Measurements from ENCODE around the gene GAA.

GAA gene

GRCh38 chr17:80104321-80104955 lies 3.1 kb downstream of the GAA start:
- DNase-seq (ENCODE audit: low spot score): no peak

GRCh38 chr17:80104956-80105375 lies 3.6 kb downstream of the GAA start:
- no peak for DNase-seq (ENCODE audit: low spot score)

GRCh38 chr17:80105762-80106161 lies 4.4 kb downstream of the GAA start:
- no peak for DNase-seq (ENCODE audit: low spot score)

GRCh38 chr17:80106176-80106575 lies 4.8 kb downstream of the GAA start:
- DNase-seq (ENCODE audit: low spot score): no peak

- no peak for DNase-seq (ENCODE audit: low spot score)
Observed at GRCh38 chr17:80106751-80107150, 5.4 kb downstream of the GAA start.

- no peak for DNase-seq (ENCODE audit: low spot score)
Observed at GRCh38 chr17:80107231-80108021, 6.0 kb downstream of the GAA start.

- no peak for DNase-seq (ENCODE audit: low spot score)
Observed at GRCh38 chr17:80108036-80108971, 6.9 kb downstream of the GAA start.

- no peak for DNase-seq (ENCODE audit: low spot score)
Observed at GRCh38 chr17:80109066-80109660, 7.8 kb downstream of the GAA start.

GRCh38 chr17:80109713-80110446 lies 8.5 kb downstream of the GAA start:
- DNase-seq (ENCODE audit: low spot score): no peak

GRCh38 chr17:80110447-80110812 lies 9.0 kb downstream of the GAA start:
- no peak for DNase-seq (ENCODE audit: low spot score)

GRCh38 chr17:80110927-80111701 lies 9.7 kb downstream of the GAA start:
- no peak for DNase-seq (ENCODE audit: low spot score)

GRCh38 chr17:80111702-80112470 lies 10.5 kb downstream of the GAA start:
- no peak for DNase-seq (ENCODE audit: low spot score)

GRCh38 chr17:80112471-80113032 lies 11.2 kb downstream of the GAA start:
- DNase-seq (ENCODE audit: low spot score): no peak

GRCh38 chr17:80113033-80113484 lies 11.7 kb downstream of the GAA start:
- DNase-seq (ENCODE audit: low spot score): no peak

GRCh38 chr17:80114758-80115157 lies 13.4 kb downstream of the GAA start:
- DNase-seq (ENCODE audit: low spot score): no peak

- DNase-seq (ENCODE audit: low spot score): no peak
Observed at GRCh38 chr17:80115159-80115558, 13.8 kb downstream of the GAA start.

- no peak for DNase-seq (ENCODE audit: low spot score)
Observed at GRCh38 chr17:80116276-80116920, 15.0 kb downstream of the GAA start.

GRCh38 chr17:80116921-80117380 lies 15.6 kb downstream of the GAA start:
- DNase-seq (ENCODE audit: low spot score): no peak
